Measurements from ENCODE around the gene NEIL3. TPM values are rescaled to one million over a fixed set of nuclear protein-coding genes. Genes with fewer than 3 reads are reported as not detected.
"Not testable (repeated sequence)": the region's sequence is repeated elsewhere in the genome, so short reads cannot be mapped to it uniquely, and the experiment has no call there.

The NEIL3 gene
- total RNA-seq, 4 donors from 2014 or later: 0.57 TPM; not detected in 3

DNA sequence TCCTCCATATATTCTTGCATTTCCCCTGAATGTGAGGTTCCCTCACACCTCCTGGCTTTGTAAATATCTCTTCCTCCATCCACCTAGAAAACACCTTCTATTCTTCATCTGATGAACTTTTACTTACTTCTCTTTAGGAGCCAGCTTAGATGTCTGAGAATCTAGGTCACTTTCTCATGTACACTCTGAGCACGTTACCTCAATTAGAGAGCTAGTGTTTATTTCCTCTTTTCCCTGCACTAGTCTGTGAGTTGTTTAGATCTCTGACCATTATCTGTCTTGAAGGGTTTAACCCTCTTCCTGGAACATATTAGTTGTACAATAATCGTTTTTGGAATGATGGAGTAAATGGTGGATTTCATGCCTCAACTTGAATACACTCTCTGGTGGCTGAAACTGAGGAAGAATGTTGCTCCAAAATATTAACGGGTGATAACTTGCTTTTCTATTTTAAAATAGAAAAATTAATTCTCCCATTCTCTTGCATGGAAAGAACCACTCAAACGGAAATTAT lies 8.5 kb upstream of the NEIL3 start:
- 31 to 63% methylated on average over 4 of the region's 4 CpGs for WGBS, 2 donors (ENCODE audit: low coverage in 1 of 2)

GRCh38 chr4:177302371-177303100 lies 7.1 kb upstream of the NEIL3 start:
- Histone ChIP-seq H3K4me1 (no peaks in the 10 kb centered on the region), H3K27ac (no peak overlapping the region), H3K36me3 (no peaks in the 10 kb centered on the region), H3K9me3 (peaks cover 0 to 6% (median 0%) of the 10 kb centered on the region in 3 donors), H3K27me3 (no peaks in the 10 kb centered on the region), H3K4me3 (no peak overlapping the region)
- TF ChIP-seq POLR2A (IDR thresholded peaks at IDR 0.05) (no peak), POLR2AphosphoS5 (IDR thresholded peaks at IDR 0.05) (no peak), EP300 (IDR thresholded peaks at IDR 0.05) (no peak)
- TF ChIP-seq, protein P1, sequence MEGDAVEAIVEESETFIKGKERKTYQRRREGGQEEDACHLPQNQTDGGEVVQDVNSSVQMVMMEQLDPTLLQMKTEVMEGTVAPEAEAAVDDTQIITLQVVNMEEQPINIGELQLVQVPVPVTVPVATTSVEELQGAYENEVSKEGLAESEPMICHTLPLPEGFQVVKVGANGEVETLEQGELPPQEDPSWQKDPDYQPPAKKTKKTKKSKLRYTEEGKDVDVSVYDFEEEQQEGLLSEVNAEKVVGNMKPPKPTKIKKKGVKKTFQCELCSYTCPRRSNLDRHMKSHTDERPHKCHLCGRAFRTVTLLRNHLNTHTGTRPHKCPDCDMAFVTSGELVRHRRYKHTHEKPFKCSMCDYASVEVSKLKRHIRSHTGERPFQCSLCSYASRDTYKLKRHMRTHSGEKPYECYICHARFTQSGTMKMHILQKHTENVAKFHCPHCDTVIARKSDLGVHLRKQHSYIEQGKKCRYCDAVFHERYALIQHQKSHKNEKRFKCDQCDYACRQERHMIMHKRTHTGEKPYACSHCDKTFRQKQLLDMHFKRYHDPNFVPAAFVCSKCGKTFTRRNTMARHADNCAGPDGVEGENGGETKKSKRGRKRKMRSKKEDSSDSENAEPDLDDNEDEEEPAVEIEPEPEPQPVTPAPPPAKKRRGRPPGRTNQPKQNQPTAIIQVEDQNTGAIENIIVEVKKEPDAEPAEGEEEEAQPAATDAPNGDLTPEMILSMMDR (IDR thresholded peaks at IDR 0.05): no peak
- 50 to 100% methylated on average over 1 to 2 of the region's 4 CpGs for WGBS, 2 donors (ENCODE audit: low coverage in 1 of 2)
- no peak for ATAC-seq

More for the DNA sequence above, 8.5 kb upstream of the NEIL3 start:
- TF ChIP-seq EP300 (IDR thresholded peaks at IDR 0.05): no peak
- TF ChIP-seq POLR2AphosphoS5 (IDR thresholded peaks at IDR 0.05): no peak
- TF ChIP-seq, protein P1 (IDR thresholded peaks at IDR 0.05): no peak
- TF ChIP-seq POLR2A (IDR thresholded peaks at IDR 0.05): no peak
- H3K27me3 ChIP-seq: no peaks in the 10 kb centered on the region
- peaks cover 0 to 6% (median 0%) of the 10 kb centered on the region in 3 donors for H3K9me3 ChIP-seq
- H3K4me1 ChIP-seq: no peaks in the 10 kb centered on the region
- no peaks in the 10 kb centered on the region for H3K36me3 ChIP-seq
- H3K4me3 ChIP-seq: no peak overlapping the region
- H3K27ac ChIP-seq: no peak overlapping the region
- ATAC-seq: no peak

GRCh38 chr4:177304094-177304493 lies 5.6 kb upstream of the NEIL3 start:
- H3K4me3 ChIP-seq: no peak overlapping the region
- no peaks in the 10 kb centered on the region for H3K36me3 ChIP-seq
- WGBS, 2 donors (ENCODE audit: low coverage in 1 of 2): 90 to 98% methylated on average over 4 of the region's 4 CpGs
- no peak for ATAC-seq
- H3K4me1 ChIP-seq: no peaks in the 10 kb centered on the region
- TF ChIP-seq POLR2A (IDR thresholded peaks at IDR 0.05): no peak
- TF ChIP-seq EP300 (IDR thresholded peaks at IDR 0.05): no peak
- TF ChIP-seq POLR2AphosphoS5 (IDR thresholded peaks at IDR 0.05): no peak
- TF ChIP-seq, protein P1 (IDR thresholded peaks at IDR 0.05): no peak
- no peaks in the 10 kb centered on the region for H3K9me3 ChIP-seq
- no peaks in the 10 kb centered on the region for H3K27me3 ChIP-seq
- no peak overlapping the region for H3K27ac ChIP-seq

DNA sequence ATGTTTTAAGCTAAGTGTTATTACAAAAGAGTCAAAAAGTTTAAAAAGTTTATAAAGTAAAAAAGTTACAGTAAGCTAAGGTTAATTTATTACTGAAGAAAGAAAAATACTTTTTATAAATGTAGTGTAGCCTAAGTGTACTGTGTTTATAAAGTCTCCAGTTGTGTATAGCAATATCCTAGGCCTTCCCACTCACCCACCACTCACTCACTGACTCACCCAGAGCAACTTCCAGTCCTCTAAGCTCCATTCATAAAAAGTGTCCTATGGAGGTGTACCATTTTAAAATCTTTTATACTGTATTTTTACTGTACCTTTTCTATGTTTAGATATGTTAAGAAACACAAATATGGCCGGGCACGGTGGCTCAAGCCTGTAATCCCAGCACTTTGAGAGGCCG lies 4.8 kb upstream of the NEIL3 start:
- 100% methylated on average over 1 of the region's 3 CpGs; no CpG with 5 or more reads in 1 of the 2 donors for WGBS, 2 donors (ENCODE audit: low coverage in 1 of 2)
- H3K36me3 ChIP-seq, ATAC-seq, H3K4me3 ChIP-seq, H3K27ac ChIP-seq, H3K9me3 ChIP-seq, H3K27me3 ChIP-seq, H3K4me1 ChIP-seq: not testable (repeated sequence)

DNA sequence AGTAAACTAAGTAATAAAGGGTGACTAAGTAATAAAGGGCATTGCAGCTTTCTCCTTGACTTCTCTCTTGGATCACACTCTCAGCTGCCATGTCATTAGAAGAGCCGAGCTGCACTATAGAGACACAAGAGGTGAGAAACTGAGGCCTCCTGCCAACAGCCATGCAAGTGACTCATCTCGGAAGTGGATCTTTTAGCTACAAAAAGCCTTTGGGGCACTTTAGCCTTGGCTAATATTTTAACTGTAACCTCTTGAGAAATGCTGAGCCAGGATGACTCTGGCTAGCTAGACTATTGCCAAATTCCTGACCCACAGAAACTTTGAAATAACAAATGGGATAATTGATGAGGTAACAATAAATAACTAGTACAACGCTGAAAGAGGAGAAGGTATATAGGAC lies 1.5 kb upstream of the NEIL3 start:
- TF ChIP-seq POLR2A (IDR thresholded peaks at IDR 0.05): no peak
- Histone ChIP-seq H3K4me3 (no peak overlapping the region), H3K27ac (no peak overlapping the region), H3K4me1 (peaks cover 0 to 8% (median 4%) of the 10 kb centered on the region in 3 donors), H3K9me3 (no peaks in the 10 kb centered on the region), H3K36me3 (no peaks in the 10 kb centered on the region), H3K27me3 (no peaks in the 10 kb centered on the region)
- WGBS, 2 donors (ENCODE audit: low coverage in 1 of 2): 34 to 44% methylated on average over 3 of the region's 3 CpGs
- ATAC-seq: no peak

Data from gastroesophageal sphincter (tissue), 4 donors.